Stimulated activated naive B cell treated with anti-CD40 and anti-IgM and Interleukin-4, amounts not matched to agents 10 μg/mL and 1 μg/mL and 100 μg/mL, for 72 hours (primary cell): ENCODE data around the gene FREY1.

Source experiments
- ATAC-seq, 2 donors: fragments of 150-1000 bp; cut with Tn5 transposase; replicated peaks; 2 replicates each; pipeline ENCODE4 v1.10.0; 2021; ENCODE audit warnings: moderate library complexity in 1 of 2
- DNase-seq: peaks from one replicate; pipeline ENCODE4 v3.0.0; 2021
- H3K27ac Mint-ChIP-seq: one replicate; pipeline ENCODE4 v1.8.0; 2022; ENCODE audit warnings: mild to moderate bottlenecking, mixed read lengths
- H3K27me3 Mint-ChIP-seq, 2 donors: one replicate each; pipeline ENCODE4 v1.8.0; 2022; ENCODE audit warnings: mixed read lengths in 2 of 2
- H3K36me3 Mint-ChIP-seq, 2 donors: one replicate each; pipeline ENCODE4 v1.8.0; 2022; ENCODE audit warnings: mixed read lengths in 2 of 2, mild to moderate bottlenecking in 1 of 2
- H3K4me1 Mint-ChIP-seq, 2 donors: one replicate each; pipeline ENCODE4 v1.8.0; 2022; ENCODE audit warnings: mixed read lengths in 2 of 2, mild to moderate bottlenecking in 1 of 2
- H3K4me3 Mint-ChIP-seq, 2 donors: one replicate each; pipeline ENCODE4 v1.8.0; 2022; ENCODE audit warnings: mild to moderate bottlenecking in 2 of 2, mixed read lengths in 2 of 2, moderate library complexity in 1 of 2
- H3K9me3 Mint-ChIP-seq, 2 donors: one replicate each; pipeline ENCODE4 v1.8.0; 2022; ENCODE audit warnings: mixed read lengths in 2 of 2, mild to moderate bottlenecking in 1 of 2

FREY1 gene

GRCh38 chr11:45933131-45933831, 26.2 kb upstream of the FREY1 start:
- DNase-seq: peak; percentile 77

GRCh38 chr11:45932217-45932616, 25.1 kb upstream of the FREY1 start:
- H3K36me3 Mint-ChIP-seq: peaks cover 45 to 60% of the 10 kb centered on the region in 2 donors
- H3K4me3 Mint-ChIP-seq: peak overlapping the region; percentile 93 to 96
- no peaks in the 10 kb centered on the region for H3K9me3 Mint-ChIP-seq
- no peak for ATAC-seq
- H3K4me1 Mint-ChIP-seq: peaks cover 76 to 84% of the 10 kb centered on the region in 2 donors
- no peak for DNase-seq
- peak overlapping the region; percentile 96 for H3K27ac Mint-ChIP-seq
- H3K27me3 Mint-ChIP-seq: no peaks in the 10 kb centered on the region

More at GRCh38 chr11:45933131-45933831, 26.2 kb upstream of the FREY1 start:
- Mint-ChIP-seq H3K4me3 (peak overlapping the region; percentile 93 to 96), H3K9me3 (no peaks in the 10 kb centered on the region), H3K36me3 (peaks cover 36 to 50% of the 10 kb centered on the region in 2 donors), H3K4me1 (peaks cover 74 to 82% of the 10 kb centered on the region in 2 donors), H3K27me3 (no peaks in the 10 kb centered on the region), H3K27ac (peak overlapping the region; percentile 96)
- peak; percentile 50 to 62 for ATAC-seq

GRCh38 chr11:45931739-45932138, 24.7 kb upstream of the FREY1 start:
- Mint-ChIP-seq H3K4me3 (peak overlapping the region; percentile 93 to 96), H3K9me3 (no peaks in the 10 kb centered on the region), H3K4me1 (peaks cover 78 to 86% of the 10 kb centered on the region in 2 donors), H3K27me3 (no peaks in the 10 kb centered on the region), H3K27ac (peak overlapping the region; percentile 96), H3K36me3 (peaks cover 43 to 61% of the 10 kb centered on the region in 2 donors)
- DNase-seq (no peak), ATAC-seq (no peak)

- no peak for ATAC-seq
- Mint-ChIP-seq H3K4me3 (peak overlapping the region; percentile 93 to 96), H3K27ac (peak overlapping the region; percentile 96), H3K27me3 (no peaks in the 10 kb centered on the region), H3K9me3 (no peaks in the 10 kb centered on the region), H3K36me3 (peaks cover 46 to 64% of the 10 kb centered on the region in 2 donors), H3K4me1 (peaks cover 81 to 86% of the 10 kb centered on the region in 2 donors)
- no peak for DNase-seq
These were observed 24.0 kb upstream of the FREY1 start for GRCh38 chr11:45930951-45931570.

- DNase-seq (peak; percentile 95), ATAC-seq (peak; percentile 85)
- H3K4me3 Mint-ChIP-seq: peak overlapping the region; percentile 93 to 96
- H3K9me3 Mint-ChIP-seq: no peaks in the 10 kb centered on the region
- H3K27ac Mint-ChIP-seq: peak overlapping the region; percentile 96
- peaks cover 80 to 86% of the 10 kb centered on the region in 2 donors for H3K4me1 Mint-ChIP-seq
- H3K36me3 Mint-ChIP-seq: peaks cover 46 to 68% of the 10 kb centered on the region in 2 donors
- no peaks in the 10 kb centered on the region for H3K27me3 Mint-ChIP-seq
These were observed 23.1 kb upstream of the FREY1 start for GRCh38 chr11:45930031-45930794.

- Mint-ChIP-seq H3K27ac (peak overlapping the region; percentile 96), H3K4me3 (peak overlapping the region; percentile 93 to 96), H3K4me1 (peaks cover 76 to 85% of the 10 kb centered on the region in 2 donors), H3K27me3 (no peaks in the 10 kb centered on the region), H3K9me3 (no peaks in the 10 kb centered on the region), H3K36me3 (peaks cover 47 to 63% of the 10 kb centered on the region in 2 donors)
- peak; percentile 3 to 5 for ATAC-seq
- no peak for DNase-seq
These were observed 22.5 kb upstream of the FREY1 start for GRCh38 chr11:45929486-45930030.

GRCh38 chr11:45928535-45929215, 21.6 kb upstream of the FREY1 start:
- H3K36me3 Mint-ChIP-seq: peaks cover 47 to 61% of the 10 kb centered on the region in 2 donors
- peaks cover 75 to 85% of the 10 kb centered on the region in 2 donors for H3K4me1 Mint-ChIP-seq
- H3K4me3 Mint-ChIP-seq: peak overlapping the region; percentile 17 to 36
- no peaks in the 10 kb centered on the region for H3K27me3 Mint-ChIP-seq
- no peaks in the 10 kb centered on the region for H3K9me3 Mint-ChIP-seq
- H3K27ac Mint-ChIP-seq: peak overlapping the region; percentile 69
- DNase-seq (no peak), ATAC-seq (no peak)

GRCh38 chr11:45927684-45928413, 20.8 kb upstream of the FREY1 start:
- no peak for ATAC-seq
- Mint-ChIP-seq H3K9me3 (no peaks in the 10 kb centered on the region), H3K36me3 (peaks cover 41 to 56% of the 10 kb centered on the region in 2 donors), H3K4me3 (peak overlapping the region; percentile 3 to 36), H3K27me3 (no peaks in the 10 kb centered on the region), H3K4me1 (peaks cover 71 to 84% of the 10 kb centered on the region in 2 donors), H3K27ac (peak overlapping the region; percentile 70)
- DNase-seq: no peak

- Mint-ChIP-seq H3K36me3 (peaks cover 39 to 50% of the 10 kb centered on the region in 2 donors), H3K27ac (peak overlapping the region; percentile 70), H3K27me3 (no peaks in the 10 kb centered on the region), H3K4me1 (peaks cover 70 to 82% of the 10 kb centered on the region in 2 donors), H3K4me3 (peak overlapping the region; percentile 3 to 31), H3K9me3 (no peaks in the 10 kb centered on the region)
- DNase-seq (no peak), ATAC-seq (no peak)
These were observed 20.2 kb upstream of the FREY1 start for GRCh38 chr11:45927332-45927683.

GRCh38 chr11:45926536-45927331, 19.7 kb upstream of the FREY1 start:
- Mint-ChIP-seq H3K36me3 (peaks cover 33 to 45% of the 10 kb centered on the region in 2 donors), H3K4me1 (peaks cover 64 to 78% of the 10 kb centered on the region in 2 donors), H3K27ac (peak overlapping the region; percentile 70), H3K4me3 (peak overlapping the region in 1 of 2 donors; percentile 31), H3K9me3 (no peaks in the 10 kb centered on the region), H3K27me3 (no peaks in the 10 kb centered on the region)
- ATAC-seq (no peak), DNase-seq (no peak)

- Mint-ChIP-seq H3K4me3 (no peak overlapping the region), H3K4me1 (peaks cover 60 to 78% of the 10 kb centered on the region in 2 donors), H3K9me3 (no peaks in the 10 kb centered on the region), H3K27me3 (no peaks in the 10 kb centered on the region), H3K36me3 (peaks cover 29 to 39% of the 10 kb centered on the region in 2 donors), H3K27ac (peak overlapping the region; percentile 20)
- no peak for DNase-seq
- no peak for ATAC-seq
These were observed 18.9 kb upstream of the FREY1 start for GRCh38 chr11:45926001-45926401.

GRCh38 chr11:45925550-45925949, 18.5 kb upstream of the FREY1 start:
- Mint-ChIP-seq H3K9me3 (no peaks in the 10 kb centered on the region), H3K36me3 (peaks cover 28 to 39% of the 10 kb centered on the region in 2 donors), H3K4me1 (peaks cover 57 to 78% of the 10 kb centered on the region in 2 donors), H3K27ac (peak overlapping the region; percentile 79), H3K4me3 (no peak overlapping the region), H3K27me3 (no peaks in the 10 kb centered on the region)
- ATAC-seq: no peak
- DNase-seq: no peak
